Activated T-helper 1 cell treated with Interleukin-2 at 50 U/mL for 16 hours (primary cell): ENCODE measurements around the gene RASA3.

Experiments
- DNase-seq: peaks from one replicate; pipeline ENCODE4 v3.0.0-alpha.2; 2020; ENCODE audit warnings: low read depth

RASA3 gene

GRCh38 chr13:113981194-113981605, 151.2 kb downstream of the RASA3 start:
- no peak for DNase-seq

- DNase-seq, result no peak
Measured at GRCh38 chr13:113980489-113981064, 151.8 kb downstream of the RASA3 start.

DNA sequence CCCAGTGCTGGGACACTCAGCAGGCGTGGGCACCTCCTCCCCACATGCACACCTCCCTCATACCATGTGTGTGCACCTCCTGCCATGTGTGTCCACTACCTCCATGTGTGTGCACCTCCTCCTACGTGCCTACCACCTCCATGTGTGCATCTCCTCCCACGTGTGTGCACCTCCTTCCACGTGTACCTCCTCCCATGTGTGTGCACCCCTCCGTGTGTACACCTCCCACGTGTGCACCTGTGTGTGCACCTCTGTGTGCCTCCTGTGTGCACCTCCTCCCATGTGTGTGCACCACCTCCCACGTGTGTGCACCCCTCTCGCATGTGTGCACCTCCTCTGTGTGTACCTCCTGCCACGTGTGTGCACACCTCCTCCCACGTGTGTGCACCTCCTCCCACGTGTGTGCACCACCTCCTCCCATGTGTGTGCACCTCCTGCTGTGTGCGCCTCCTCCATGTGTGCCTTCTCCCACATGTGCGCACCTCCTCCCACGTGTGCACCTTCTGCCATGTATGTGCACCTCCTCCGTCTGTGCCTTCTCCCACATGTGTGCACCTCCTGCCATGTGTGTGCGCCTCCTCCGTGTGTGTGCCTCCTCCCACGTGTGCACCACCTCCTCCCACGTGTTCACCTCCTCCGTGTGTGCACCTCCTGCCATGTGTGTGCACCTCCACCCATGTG, 152.5 kb downstream of the RASA3 start:
- no peak for DNase-seq

DNA sequence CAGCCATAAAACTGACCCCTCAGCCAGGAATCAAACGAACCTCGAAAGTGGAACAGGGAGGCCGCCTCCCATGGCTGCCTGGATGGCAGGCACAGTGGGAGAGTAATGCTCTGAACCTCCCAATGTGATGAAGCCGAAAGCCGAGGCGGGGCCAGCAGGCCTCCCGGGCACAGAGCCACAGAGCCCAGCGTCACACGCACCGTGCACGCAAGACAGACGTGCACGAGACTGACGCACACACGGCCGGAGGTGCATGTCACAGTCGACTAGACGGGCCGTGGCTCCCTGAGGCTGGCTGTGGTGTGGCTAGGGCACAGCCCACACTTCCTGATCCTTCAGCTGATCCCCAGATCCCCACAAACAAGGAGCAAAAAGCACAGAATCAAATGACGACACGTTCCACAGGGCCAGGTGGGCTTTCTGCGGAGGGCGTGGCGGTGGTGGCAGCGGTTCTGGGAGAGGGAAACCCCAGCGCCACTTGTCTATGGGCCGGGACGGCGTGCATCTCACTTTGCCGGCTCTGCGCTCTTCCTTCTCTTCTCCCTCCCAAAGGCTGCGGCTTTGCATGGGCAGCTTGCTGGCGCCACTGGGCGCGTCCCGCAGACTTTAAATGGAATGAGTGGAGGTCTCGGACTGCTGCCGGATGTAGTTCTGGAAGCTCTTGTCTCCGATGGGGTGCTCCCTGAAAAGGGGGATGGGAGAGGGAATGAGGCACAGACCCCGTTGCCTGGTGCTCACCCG, 153.5 kb downstream of the RASA3 start:
- DNase-seq, result no peak

DNA sequence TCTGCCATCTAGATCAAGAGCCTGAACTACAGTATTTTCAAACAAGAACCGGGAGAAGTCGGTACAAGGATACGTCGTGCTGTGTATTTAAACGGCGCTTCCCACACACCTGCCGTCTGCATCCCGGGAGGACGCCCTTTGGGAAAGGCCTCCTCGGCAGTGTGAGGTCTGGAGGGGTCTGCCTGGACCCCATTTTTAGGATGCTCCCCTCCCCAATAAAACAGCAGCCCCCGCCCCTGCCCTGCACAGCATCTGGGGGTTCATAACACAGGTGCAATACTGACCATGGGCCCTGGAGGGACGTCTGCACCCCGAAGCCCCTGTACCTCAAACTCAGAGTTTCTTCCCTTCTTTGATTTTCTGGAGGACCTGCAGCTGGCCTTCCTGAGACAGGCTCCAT, 154.4 kb downstream of the RASA3 start:
- DNase-seq, result no peak

DNA sequence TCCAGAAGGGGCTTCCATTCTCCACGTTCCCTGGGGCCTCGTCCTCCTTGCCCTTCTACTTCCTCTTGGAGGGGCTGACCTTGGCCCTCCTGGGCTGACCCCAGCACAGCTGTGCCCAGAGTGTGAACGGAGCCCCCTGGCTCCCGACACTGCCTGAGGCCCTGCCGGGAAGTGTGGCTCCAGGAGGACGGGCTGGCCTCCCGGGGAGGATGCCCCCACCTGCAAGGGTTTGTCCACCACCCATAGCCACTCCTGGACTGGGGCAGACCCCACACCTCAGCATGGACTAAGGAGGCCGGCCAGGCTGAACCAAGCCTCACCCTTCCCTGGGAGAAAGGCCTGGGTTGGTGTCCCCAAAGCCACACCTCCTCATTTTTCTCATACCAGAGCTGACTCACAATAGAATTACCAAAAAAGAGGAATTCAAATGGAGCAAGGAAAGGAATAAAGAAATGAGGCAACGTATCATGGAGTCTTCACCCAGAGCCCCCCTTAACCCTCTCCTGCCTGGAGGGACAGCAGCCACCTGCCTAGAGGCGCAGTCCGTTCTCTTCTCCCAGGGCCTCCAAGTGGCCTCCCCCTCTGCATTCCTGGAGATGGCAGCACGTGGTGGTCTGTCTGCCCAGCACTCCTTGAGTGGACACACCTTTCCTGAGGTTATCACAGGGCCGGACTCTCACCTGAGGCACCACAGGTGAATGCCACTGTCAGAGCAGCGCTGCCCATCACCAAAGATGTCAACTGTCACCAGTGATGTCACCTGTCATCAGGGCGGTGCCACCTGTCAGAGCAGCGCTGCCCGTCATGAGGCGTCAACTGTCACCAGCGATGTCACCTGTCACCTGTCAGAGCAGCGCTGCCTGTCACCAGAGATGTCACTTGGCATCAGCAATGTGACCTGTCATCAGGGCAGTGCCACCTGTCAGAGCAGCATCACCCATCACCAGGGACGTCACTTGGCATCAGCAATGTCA, 155.4 kb downstream of the RASA3 start:
- no peak for DNase-seq

DNA sequence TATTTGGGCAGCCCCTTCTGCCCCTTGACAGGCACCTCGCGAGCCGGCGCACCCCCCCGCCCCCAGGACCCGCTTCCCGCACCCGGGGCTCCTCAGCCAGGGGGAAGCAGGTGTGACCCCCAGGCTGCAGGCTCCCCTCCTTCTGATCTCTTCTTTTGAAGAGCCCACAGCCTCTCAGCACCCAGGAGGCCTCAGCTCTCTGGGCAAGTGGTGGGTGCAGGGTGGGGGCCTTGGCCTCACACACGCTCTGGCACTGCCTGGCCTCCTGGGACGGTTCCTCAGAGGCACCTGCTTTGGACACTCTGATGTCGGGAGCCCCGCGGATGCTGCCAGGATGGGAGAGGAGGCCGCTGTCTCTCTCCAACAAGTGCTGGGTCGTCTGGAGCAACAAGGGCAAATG, 157.0 kb downstream of the RASA3 start:
- no peak for DNase-seq

- DNase-seq, result no peak
Measured at GRCh38 chr13:113974304-113975281, 157.8 kb downstream of the RASA3 start.

GRCh38 chr13:113973218-113974164, 158.9 kb downstream of the RASA3 start, which contains the start of gene C13orf46:
TSS of gene C13orf46 (minus strand) at chr13:113974076. CDS start at chr13:113973997, 79 bp downstream.
- DNase-seq, result no peak

DNA sequence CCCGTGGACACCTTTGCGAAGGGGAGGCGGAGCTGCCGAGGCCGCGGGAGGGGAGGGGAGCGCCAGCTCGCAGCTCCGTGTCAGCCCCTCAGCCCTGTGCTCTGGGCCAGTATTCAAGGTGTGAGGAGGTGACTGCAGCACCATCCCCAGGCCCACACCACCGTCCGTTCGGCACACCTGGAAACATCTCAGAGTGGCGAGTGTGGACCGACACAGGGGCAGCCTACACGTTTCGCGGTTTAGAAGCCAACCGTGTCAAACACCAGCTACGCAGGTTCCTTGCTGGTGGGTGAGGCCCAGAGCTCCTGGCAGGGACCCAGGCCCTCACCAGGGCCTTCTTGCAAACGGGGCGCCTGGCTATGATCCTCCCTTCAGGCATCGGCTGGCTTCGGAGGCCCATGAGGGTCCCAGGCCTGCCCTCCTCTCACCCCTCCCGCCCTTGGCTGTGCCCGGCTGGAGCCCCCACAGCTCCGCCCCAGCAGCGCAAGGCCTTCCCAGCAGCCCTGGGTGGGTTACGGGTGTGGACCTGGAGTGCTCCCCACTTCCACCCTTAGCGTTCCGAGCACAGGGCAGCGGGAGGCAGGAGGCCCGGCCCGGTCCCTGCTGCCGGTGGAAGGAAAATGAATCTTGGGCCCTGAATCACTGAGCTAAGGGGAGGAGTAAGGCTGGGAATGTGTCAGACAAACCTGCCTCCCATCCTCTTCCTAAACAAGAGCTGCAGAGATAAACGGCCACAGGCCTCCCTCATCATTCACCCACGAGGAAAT, 159.8 kb downstream of the RASA3 start:
- no peak for DNase-seq

DNA sequence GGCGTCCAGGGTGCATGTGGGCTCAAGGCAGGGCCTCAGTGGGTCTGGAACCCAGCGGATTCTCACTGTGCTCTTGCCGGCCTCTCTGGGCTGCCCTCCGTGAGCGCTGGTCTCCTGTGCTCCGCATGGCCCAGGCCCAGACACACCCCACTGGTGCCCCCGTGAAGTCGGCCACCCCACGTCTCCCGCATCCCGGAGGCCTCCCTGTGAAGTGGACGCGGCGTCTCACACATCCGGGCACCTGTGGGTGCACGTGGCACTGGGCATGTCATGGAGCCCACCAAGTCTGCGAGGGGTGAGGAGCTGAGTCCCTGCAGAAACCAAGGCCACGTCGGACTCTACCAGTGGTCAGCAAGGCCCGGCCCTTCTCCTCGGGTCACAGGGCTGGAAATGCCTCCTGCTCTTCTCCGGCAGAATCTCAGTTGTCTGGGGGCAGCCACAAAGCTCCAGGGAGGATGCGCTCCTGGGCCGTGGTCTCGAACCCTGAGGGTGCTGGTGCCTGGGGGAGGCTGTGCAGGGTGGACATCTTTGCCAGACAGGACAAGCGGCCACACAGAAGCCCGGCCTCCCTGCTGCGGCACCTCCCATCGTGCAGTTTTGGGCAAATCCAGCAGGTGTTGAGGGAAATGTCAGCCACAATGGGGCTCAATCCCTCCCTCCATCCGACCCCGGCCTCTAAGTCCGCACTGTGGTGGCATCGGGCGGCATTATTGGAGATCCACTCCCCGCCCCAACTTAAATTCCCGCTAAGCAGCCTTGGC, 160.8 kb downstream of the RASA3 start:
- no peak for DNase-seq

- no peak for DNase-seq
Measured at GRCh38 chr13:113970810-113971470, 161.5 kb downstream of the RASA3 start.

DNA sequence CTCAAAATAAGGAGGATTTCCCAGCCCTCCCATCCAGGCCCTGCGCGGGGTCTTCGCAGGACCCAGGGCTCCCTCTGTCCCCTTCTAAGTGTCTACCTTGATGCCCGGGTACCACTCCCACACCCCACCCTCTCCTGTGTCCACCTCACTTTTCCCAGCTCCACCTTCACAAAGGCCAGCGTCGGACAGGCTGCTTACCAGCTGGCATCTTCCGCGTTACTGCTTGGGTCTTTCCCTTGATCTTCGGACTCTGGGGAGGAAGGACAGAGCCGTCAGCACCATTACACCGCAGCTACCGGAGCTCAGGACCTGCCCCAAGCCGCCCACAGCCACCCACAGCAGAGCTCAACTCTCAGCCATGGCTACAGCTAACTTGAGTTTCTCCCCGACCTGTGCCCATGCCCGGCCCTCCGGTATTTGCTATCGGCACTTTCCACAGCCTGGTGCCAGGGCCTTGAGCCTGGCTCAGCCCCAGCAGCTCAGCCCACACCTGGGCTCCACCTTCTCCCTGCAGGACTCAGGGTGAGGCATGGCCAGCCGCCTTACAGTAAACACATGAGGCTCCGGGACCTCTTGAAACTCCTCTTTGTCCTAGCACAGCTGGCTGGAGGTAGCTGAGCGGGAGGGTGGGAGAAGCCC, 162.3 kb downstream of the RASA3 start:
- DNase-seq, result no peak

DNA sequence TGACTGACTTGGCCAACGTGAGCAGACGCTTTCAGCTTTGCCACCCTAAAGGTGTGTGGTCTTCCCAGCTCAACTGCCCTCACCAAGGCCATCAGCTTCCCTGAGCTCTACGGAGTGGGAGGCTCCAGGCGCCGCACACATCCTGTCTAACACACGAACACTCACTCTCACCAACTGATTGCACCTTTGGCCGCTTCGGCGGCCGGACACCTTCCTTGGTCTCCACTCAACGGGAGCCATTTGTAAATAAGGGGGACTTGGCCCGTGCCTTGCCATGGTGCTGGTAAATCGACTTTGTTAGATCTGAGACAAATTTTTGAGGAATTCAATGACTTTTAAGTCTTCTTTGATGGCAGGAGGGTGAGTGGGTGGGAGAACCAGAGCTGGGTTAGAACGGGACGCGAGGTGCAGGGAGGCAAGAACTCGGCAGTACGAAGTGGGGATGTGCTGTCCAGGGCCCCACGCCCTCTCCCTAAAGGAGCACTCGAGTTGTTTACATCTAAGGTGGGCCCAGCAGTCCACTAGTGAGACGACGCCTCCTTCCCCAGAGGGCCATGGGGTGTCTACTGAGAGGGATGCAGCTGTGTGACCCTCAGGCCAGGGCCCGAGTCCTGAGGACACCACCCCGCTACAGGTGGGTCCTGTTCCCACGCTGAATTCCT, 163.0 kb downstream of the RASA3 start:
- no peak for DNase-seq

- no peak for DNase-seq
Measured at GRCh38 chr13:113968463-113969310, 163.7 kb downstream of the RASA3 start.
